GM19351 (cell line): ENCODE measurements around the gene CD46.

Experiments used
- ATAC-seq: cut with Tn5 transposase; IDR thresholded peaks from one replicate; pipeline ENCODE4 v1.9.1; 2021; ENCODE audit warnings: mild to moderate bottlenecking, moderate library complexity; ENCODE audit not compliant: unreplicated experiment

The CD46 gene

DNA sequence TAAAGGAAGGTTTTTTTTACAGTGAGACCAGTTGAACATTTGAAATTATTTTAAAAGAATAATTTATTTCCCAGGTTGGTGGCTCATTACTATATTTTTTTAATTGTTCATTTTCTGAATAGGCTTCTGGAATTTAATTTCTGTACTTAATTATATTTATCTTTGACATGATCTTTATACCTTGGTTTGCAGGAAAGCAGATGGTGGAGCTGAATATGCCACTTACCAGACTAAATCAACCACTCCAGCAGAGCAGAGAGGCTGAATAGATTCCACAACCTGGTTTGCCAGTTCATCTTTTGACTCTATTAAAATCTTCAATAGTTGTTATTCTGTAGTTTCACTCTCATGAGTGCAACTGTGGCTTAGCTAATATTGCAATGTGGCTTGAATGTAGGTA, 41.5 kb downstream of the CD46 start:
- no peak for ATAC-seq

DNA sequence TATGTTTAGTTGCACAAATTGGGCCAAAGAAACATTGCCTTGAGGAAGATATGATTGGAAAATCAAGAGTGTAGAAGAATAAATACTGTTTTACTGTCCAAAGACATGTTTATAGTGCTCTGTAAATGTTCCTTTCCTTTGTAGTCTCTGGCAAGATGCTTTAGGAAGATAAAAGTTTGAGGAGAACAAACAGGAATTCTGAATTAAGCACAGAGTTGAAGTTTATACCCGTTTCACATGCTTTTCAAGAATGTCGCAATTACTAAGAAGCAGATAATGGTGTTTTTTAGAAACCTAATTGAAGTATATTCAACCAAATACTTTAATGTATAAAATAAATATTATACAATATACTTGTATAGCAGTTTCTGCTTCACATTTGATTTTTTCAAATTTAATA, 43.0 kb downstream of the CD46 start:
- no peak for ATAC-seq

DNA sequence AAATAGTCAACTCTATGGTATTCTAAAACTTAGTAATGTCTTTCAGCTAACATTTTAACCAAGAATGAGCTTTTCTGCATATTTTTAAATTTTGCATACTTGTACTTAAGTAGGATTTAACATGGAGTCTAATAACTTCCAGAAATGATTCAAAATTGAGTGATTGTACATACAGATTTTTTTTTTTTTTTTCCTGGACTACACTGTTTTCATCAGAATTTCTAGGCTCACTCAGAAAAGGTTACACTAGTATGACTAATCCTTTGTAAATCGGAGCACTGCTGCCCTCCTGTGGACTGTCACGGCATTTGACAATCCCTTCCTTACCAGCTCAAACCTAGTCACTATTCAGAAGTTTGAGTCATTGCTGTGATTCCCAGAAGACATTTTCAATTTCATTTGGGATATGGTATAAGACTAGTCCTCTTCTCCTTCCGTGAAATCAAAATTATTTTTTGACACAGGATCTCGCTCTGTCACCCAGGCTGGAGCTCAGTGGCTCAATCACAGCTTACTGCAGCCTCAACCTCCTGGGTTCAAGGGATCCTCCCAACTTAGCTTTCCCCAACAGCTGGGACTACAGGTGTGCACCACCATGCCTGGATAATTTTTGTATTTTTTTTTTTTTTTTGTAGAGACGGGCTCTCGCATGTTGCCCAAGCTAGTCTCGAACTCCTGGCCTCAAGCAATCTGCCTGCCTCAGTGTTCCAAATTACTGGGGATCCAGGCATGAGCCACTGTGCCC, 45.5 kb downstream of the CD46 start:
- ATAC-seq = peak; percentile 76

GRCh38 chr1:207798847-207799246, 47.0 kb downstream of the CD46 start:
- no peak for ATAC-seq

DNA sequence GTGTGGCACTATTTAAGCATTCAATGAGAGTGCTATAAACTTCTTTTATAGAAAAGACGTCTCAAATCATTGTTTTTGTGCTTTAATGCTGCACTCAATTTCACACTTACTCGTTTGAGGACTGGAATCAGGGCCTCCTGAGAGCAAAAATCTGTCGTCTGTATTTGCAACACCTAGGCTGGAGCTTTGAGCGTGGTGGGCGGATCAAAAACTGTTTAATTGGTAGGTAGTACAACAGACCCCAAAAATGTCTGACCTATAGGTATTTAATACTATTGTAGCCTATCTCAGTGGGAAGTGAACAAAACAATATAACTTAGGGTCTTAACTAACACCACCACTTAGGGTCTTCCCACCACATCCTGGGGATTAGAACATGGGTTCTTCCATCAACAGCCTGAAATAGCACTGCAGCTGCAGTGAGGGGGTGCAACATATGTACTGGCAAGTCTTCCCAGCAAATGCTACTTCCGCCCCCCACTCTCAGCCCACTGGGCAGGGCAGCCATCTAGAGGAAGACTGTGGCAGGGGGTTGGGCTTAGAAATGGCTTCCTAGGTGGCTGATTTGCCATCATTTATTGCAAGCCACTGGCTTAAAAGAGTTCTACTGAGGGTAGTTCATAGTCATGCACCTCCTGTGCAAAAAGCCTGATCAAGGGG, 48.3 kb downstream of the CD46 start:
- no peak for ATAC-seq

DNA sequence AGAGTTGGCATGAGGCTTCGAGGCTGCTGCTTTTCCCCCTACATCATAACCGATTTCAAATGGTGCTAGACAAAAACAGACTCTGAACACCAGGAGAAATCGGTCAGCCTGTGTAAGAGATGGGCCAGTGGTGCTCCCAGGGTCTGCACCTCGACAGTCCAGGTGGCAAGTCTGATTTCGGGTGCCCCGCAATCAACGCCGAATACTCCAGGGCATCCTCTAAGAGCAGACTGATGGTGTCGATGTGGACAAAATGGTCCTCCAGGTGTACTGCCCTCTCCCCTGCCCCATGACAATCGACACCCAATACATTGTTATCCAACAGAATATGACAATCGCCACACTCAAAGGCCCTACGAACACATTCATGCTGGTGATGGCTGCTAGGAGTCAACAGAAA, 50.0 kb downstream of the CD46 start:
- ATAC-seq = no peak

GRCh38 chr1:207803678-207804077, 51.8 kb downstream of the CD46 start:
- ATAC-seq = no peak

DNA sequence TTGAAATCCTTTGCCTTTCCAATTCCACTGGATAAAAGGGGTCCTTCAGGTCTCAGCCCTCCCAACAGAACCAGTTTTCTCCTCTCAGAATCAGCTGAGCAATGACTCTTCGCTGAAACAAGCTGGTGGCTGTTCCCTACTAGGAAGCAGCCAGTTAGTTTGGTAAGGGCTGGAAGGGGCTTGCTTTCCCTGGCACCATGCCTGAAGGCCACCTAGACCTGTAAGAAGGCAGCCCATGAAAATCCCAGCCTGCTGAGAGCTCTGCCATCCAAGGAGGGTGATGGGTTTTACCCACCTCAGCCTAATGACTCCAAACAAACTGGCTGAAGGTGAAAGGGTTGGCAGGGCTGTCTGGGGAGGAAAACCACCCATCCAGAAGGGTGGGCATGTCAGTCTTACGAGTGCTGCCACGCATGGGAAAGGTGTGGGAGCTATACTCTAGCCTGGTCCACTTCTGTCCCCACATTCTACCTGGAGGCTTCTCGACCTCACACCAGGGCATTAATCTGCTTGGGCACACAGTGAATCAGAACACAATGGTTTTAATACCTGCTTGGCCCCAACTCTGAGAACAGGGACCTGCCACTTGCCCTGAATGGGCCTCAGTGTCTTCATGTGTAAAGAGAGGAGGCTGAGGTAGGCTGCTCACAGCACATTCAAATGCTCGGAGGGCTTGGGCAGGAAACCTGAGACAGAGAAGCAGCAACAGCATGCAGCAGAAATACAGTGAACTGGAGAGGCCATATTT, 53.0 kb downstream of the CD46 start:
- ATAC-seq = no peak

DNA sequence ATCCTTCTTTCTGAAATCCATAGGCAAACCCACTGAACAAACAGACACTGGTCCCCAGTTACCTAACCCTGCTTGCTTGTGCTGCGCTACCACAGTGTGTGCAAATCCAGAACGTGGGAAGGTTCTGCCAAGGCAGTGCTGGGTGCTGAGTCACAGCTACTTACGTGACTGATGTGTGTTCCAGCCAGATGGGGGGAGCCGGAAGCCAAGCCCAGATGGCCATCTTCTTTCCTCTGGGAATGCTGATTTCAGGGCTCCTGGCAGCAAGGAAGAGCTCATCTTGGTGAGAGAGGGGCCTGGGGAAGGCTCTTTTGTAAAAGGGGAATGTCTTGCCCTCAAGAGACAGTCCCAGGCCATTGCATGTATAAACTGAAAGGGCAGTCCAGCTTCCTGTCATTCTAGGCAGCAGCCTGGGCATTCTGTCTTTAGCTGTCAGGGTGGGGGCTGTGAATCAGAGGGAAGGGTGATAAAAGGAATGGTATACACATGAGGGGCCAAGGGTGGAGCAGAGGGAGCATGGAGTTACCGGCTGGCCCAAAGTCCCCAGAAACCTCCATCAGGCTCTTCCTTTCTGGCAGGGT, 54.1 kb downstream of the CD46 start:
- no peak for ATAC-seq

DNA sequence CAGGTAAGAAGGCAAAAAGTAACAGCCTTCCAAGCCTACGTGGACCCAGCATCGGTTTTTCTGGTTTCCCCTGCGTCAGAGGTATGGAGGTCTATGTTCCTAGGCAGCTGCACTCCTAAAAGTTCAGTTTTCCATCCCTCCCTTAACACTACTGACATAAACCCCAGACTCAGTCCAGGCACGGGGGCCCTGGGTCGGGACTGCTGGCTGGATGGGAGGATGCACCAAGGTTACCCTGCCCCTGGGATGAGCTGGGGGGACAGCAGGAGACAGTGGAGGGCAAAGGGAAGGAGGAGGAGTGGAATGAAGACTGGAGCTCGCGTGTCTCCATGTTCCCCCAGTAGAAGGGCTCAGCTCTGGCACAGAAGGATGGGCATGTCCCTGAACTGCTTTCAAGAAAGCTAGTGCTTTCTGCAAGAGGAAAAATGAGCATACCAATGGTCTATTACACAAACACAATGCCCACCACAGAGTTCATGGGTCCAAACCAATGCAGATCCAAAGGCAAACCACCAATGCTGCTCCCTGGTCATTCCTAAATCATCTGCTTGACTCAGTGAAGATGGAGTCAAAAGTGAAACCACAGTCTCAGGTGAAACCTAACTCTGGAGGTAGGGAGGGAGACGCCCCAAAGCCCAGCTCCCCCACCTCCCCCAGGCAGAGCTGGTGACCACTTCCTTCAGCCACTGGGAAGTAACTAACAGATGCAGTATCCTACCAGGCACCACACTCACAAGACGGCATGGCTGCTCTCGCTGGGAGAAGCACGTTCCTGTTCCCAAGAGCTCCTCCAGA, 54.9 kb downstream of the CD46 start:
- no peak for ATAC-seq

GRCh38 chr1:207807326-207807689, 55.5 kb downstream of the CD46 start:
- ATAC-seq = no peak

- no peak for ATAC-seq
Observed at GRCh38 chr1:207807690-207808321, 56.0 kb downstream of the CD46 start.

GRCh38 chr1:207808322-207808705, 56.5 kb downstream of the CD46 start:
- no peak for ATAC-seq

DNA sequence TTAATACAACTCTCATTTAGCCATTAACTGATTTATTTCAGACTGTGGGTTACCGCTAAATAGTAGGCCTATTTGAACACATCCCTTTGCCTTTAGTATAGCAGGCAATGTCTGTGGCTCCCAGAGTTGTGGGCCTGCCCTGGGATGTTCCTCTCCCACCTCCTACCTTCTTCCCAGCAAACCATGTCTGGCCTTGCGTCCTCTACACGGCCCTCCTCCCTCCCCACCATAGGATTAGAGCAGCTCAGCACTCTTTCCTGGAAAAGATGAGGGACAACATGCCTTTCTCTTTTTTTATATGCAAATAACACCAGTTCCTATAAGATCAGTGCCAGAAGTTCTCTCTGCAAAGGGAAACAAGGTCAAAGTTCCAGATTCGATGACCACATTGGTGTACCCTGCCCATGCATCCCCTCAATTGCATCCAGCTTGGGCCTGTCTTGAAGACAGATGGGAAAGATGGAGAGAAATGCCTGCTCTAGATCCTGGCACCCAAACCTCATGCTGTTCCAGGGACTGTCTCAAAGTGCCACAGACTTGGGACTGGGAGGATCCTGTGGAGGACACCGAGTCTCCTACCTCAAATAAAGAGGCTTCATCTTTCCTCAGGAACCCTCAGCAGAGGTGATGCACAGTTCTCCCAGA, 57.2 kb downstream of the CD46 start:
- no peak for ATAC-seq

DNA sequence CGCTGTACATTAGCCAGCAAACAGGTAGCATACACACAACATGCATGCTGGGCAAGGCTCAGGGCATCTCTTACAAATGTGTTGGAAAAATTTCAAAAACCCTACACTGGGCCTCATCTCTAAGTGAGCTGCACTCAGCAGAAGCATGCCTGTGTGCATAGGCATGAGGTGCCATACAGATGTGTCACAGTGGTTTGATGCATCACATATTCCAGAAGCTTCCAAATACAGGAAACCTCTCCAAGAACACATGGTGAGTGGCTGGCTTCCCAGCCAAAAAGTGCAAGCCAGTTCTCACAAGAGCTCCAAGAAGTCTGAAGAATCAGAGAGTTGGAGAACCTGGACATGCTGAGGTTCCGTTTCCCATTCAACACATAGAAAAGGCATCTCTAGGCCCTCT, 58.3 kb downstream of the CD46 start:
- no peak for ATAC-seq

GRCh38 chr1:207810606-207811295, 58.9 kb downstream of the CD46 start:
- no peak for ATAC-seq

GRCh38 chr1:207811319-207811718, 59.5 kb downstream of the CD46 start:
- no peak for ATAC-seq

DNA sequence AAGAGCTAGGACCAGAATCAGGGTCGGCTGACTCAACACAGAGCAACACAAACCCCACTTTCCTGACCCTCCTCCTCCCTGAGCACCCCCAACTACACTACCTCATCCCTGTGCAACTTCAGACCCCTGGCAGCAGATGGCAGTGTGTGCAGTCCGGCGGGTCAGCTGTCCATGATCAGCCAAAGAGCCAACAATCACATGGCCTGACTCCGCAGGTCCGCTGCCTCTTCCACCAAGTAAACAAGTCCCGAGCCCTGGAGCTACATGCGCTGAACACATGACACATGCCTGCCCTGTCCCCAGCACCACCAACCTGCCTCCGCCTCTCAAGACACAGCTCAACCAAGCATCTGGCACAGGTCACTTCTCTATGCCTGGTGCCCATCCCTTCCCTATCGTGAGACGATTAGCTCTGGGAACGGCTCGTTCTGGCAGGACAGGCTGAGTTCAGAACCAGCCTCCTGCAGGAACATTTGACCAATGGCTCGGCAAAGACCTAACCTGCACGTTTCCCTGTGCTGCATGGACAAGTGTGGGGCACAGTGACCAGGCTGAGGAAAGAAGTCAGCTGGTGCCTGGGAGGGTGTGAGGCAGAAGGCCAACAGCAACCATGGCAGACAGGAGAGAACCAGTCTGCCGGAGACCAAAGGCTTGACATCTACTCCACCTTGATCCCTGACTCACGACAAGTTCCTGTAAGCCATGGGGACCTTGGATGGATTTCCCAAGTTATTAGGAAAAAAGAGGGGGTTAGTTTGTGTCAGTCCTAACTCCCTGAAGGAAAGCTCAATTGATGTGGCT, 60.3 kb downstream of the CD46 start:
- no peak for ATAC-seq
